B cell (primary cell): Measurements from ENCODE around the gene SLC15A4.

Source experiments
- CTCF ChIP-seq: fragments of 200-600 bp; IDR thresholded peaks from one replicate; pipeline ENCODE4 v1.8.0; 2022; ENCODE audit warnings: antibody characterized with exemption, mild to moderate bottlenecking
- EZH2 ChIP-seq: IDR thresholded peaks from 2 replicates; pipeline ENCODE4 v1.6.1; 2012; ENCODE audit warnings: borderline replicate concordance, low read depth, mild to moderate bottlenecking, moderate library complexity, low read length; ENCODE audit not compliant: insufficient read depth, poor library complexity, severe bottlenecking

GRCh38 chr12:128829861-128830504 lies 6.2 kb upstream of the SLC15A4 start:
- TF ChIP-seq CTCF (no peak), EZH2 (no peak)
